Heart right ventricle (tissue), 16 donors: ENCODE results near the gene ARF4. TPM values are rescaled to one million over a fixed set of nuclear protein-coding genes. Genes with fewer than 3 reads are reported as not detected.

ENCODE experiments used
- ATAC-seq, 8 donors: fragments of 200-7000 bp; cut with Tn5 transposase; one replicate each; pipeline ENCODE4 v1.9.1; 2020; ENCODE audit warnings: mild to moderate bottlenecking in 8 of 8, moderate library complexity in 8 of 8, moderate number of reproducible peaks in 1 of 8
- DNase-seq, 2 donors: peaks; one replicate each; pipeline ENCODE4 v3.0.0-alpha.2; 2020
- H3K27ac ChIP-seq, 10 donors: fragments of 200-600 bp; sonication (generic) in 2 of 10; one replicate each; pipeline versions ENCODE4 v1.5.0 to v1.8.0; 2020 to 2022; ENCODE audit warnings: mild to moderate bottlenecking in 3 of 10
- H3K27me3 ChIP-seq, 7 donors: fragments of 200-600 bp; one replicate each; pipeline ENCODE4 v1.8.0; 2021 to 2022; ENCODE audit warnings: mild to moderate bottlenecking in 2 of 7
- H3K36me3 ChIP-seq, 9 donors: fragments of 200-600 bp; sonication (generic) in 1 of 9; one replicate each; pipeline versions ENCODE4 v1.5.0 to v1.8.0; 2020 to 2022; ENCODE audit warnings: mild to moderate bottlenecking in 2 of 9
- H3K4me1 ChIP-seq, 9 donors: fragments of 200-600 bp; sonication (generic) in 1 of 9; one replicate each; pipeline versions ENCODE4 v1.5.0 to v1.8.0; 2020 to 2022; ENCODE audit warnings: mild to moderate bottlenecking in 4 of 9
- H3K4me3 ChIP-seq, 10 donors: fragments of 200-600 bp; sonication (generic) in 2 of 10; one replicate each; pipeline versions ENCODE4 v1.5.0 to v1.8.0; 2020 to 2022; ENCODE audit warnings: mild to moderate bottlenecking in 7 of 10, moderate library complexity in 2 of 10
- H3K9me3 ChIP-seq, 11 donors: fragments of 200-600 bp in 10 of 11; sonication (generic) in 2 of 11; one replicate each; pipeline versions ENCODE4 v1.5.0 to v1.8.0; 2013 to 2022; ENCODE audit warnings: mild to moderate bottlenecking in 2 of 11, control low read depth in 1 of 11, moderate library complexity in 1 of 11
- WGBS, 2 donors: extraction: QIAGEN DNeasy Blood & Tissue Kit; methylation state at CpG; one replicate each; pipeline ENCODE4 v1.1.7; 2013; ENCODE audit warnings: inconsistent platforms in 1 of 2; 5-methylcytosine and 5-hydroxymethylcytosine counted together
- intact Hi-C, 10 donors: fragments of 100-400 bp; cut with DNase I; formaldehyde crosslinking; loops; one replicate each; pipeline versions ENCODE4 v1.11.1 to v1.14.2; 2022
- polyA plus RNA-seq, 2 donors: library from polyadenylated mRNA; stranded (reverse); fragments of 200-250 nt; gene quantifications; one replicate each; pipeline ENCODE4 v1.2.3, GENCODE V29; 2013
- total RNA-seq, 10 donors: library from RNA; stranded (reverse); fragmentation: NEBNext Ultra II Directional in 3 of 10; extraction: Animal tissue kit (Norgen Biotek cat#: 25700) in 3 of 10; gene quantifications; one replicate each; pipeline versions ENCODE4 v1.2.1 to v1.2.4, GENCODE V29; 2021 to 2023
- TF ChIP-seq, protein P1 (sequence below), 9 donors: fragments of 200-600 bp; sonication (generic) in 2 of 9; IDR thresholded peaks; one replicate each; pipeline versions ENCODE4 v1.5.0 to v1.8.0; 2021 to 2022; ENCODE audit warnings: antibody characterized with exemption in 9 of 9, mild to moderate bottlenecking in 5 of 9, moderate library complexity in 1 of 9
- donor health status: Arrhythmogenic right ventricular cardiomyopathy.
- donor health status: ischemic (EF 13 %, LVEDD 7.1; RV severe dilation, severe dysfunction).
- donor health status: healthy with polysubstance abuse.
- donor health status: DM: no; HTN: yes; CAD: no.
- donor health status: DM: no; HTN: no; CAD: no.
- donor health status: ischemic (EF 25% LVEDD 6.9; RV normal size, moderate dysfunction).
- donor health status: ischemic (EF 25% LVEDD 5.7; RV mildly dilated, moderate dysfunction).
- donor health status: healthy.
- donor health status: DM: yes; HTN: yes; CAD: no.
- donor health status: Ischemic cardiomyopathy.
- donor health status: ischemic (EF 35%, LVEDD 5.7; RV mildly dilated, moderate dysfunction).
- donor health status: nonischemic (EF 11% LVEDD 7.7; RV severe dilation, severe dysfunction).
- donor health status: DM: yes; HTN: yes; CAD: no.
- donor health status: PGD.
- donor health status: ischemic (EF 29% LVEDD 5.4; RV normal size, mild dysfunction).
- donor health status: nonischemic (EF 23%, LVEDD 6.1; RV moderate dilation, normal function).

The ARF4 gene
- total and polyA plus RNA-seq, 12 donors, result 25.7 to 130 (median 73.7) TPM

DNA sequence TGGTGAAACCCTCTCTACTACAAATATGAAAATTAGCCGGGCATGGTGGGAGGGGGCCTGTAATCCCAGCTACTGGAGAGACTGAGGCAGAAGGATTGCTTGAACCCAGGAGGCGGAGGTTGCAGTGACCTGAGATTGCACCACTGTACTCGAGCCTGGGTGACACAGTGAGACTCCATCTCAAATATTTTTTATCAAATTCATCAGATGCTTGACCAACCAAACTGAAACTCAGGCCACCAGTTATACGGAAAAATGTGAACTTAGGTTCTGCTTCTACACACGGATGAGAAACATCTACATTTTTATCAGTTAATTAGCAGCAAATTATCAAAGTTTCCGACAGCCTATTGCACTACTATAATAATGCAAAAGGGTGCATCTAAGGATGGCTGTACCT lies 4.8 kb downstream of the ARF4 start:
- TF ChIP-seq, protein P1, sequence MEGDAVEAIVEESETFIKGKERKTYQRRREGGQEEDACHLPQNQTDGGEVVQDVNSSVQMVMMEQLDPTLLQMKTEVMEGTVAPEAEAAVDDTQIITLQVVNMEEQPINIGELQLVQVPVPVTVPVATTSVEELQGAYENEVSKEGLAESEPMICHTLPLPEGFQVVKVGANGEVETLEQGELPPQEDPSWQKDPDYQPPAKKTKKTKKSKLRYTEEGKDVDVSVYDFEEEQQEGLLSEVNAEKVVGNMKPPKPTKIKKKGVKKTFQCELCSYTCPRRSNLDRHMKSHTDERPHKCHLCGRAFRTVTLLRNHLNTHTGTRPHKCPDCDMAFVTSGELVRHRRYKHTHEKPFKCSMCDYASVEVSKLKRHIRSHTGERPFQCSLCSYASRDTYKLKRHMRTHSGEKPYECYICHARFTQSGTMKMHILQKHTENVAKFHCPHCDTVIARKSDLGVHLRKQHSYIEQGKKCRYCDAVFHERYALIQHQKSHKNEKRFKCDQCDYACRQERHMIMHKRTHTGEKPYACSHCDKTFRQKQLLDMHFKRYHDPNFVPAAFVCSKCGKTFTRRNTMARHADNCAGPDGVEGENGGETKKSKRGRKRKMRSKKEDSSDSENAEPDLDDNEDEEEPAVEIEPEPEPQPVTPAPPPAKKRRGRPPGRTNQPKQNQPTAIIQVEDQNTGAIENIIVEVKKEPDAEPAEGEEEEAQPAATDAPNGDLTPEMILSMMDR (IDR thresholded peaks at IDR 0.05), result no peak
- no peak overlapping the region for H3K27ac ChIP-seq
- H3K4me3 ChIP-seq, result no peak overlapping the region
- DNase-seq (no peak), ATAC-seq (no peak)
- no peaks in the 10 kb centered on the region for H3K27me3 ChIP-seq
- no peaks in the 10 kb centered on the region for H3K9me3 ChIP-seq
- intact Hi-C loops, result no loop called here
- WGBS, 2 donors, result 58 to 62% methylated on average over 6 of the region's 6 CpGs
- H3K4me1 ChIP-seq, result peaks cover 0 to 63% (median 47%) of the 10 kb centered on the region in 9 donors
- H3K36me3 ChIP-seq, result peaks cover 0 to 34% (median 0%) of the 10 kb centered on the region in 9 donors

DNA sequence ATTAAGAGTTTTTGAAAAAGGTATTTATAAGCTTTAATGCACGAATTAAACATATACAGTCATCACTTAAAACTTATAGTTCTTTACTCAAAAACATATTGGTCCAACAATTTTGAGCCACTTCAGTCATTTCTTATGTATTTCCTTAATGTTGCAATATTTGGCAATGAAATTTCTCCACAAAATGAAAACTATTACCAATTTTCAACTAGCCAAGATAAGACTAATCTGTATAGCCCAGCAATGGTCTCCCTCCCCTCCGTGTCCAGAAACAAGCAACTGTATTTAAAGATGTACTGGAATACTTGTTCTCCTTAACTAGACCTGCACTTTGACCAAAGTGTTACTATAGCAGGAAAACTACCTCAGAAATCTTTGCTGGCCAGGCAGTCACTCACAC lies 9.2 kb downstream of the ARF4 start:
- intact Hi-C loops, result no loop called here
- DNase-seq, result no peak
- 70 to 72% methylated on average over 2 of the region's 2 CpGs for WGBS, 2 donors
- Histone ChIP-seq H3K27ac (no peak overlapping the region), H3K27me3 (no peaks in the 10 kb centered on the region), H3K4me1 (peaks cover 0 to 67% (median 47%) of the 10 kb centered on the region in 9 donors), H3K36me3 (peaks cover 0 to 63% (median 5%) of the 10 kb centered on the region in 9 donors), H3K4me3 (no peak overlapping the region), H3K9me3 (no peaks in the 10 kb centered on the region)
- TF ChIP-seq, protein P1 (IDR thresholded peaks at IDR 0.05), result no peak
- ATAC-seq, result no peak

DNA sequence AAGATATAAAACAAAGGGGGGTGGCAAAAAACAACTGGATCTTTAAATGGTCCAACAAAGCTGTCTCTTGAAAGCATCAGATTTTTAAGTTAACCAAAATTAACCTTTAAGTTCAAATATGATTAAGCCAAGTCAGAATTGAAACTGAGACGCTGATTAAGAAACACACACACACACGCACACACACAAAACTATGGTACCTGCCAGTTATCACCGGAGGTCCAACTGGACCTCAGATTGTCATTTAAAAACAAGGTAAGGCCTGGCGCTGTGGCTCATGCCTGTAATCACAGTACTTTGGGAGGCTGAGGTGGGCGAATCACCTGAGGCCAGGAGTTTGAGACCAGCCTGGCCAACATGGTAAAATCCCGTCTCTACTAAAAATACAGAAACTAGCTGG lies 10.4 kb downstream of the ARF4 start:
- DNase-seq (no peak), ATAC-seq (no peak)
- H3K27me3 ChIP-seq, result no peaks in the 10 kb centered on the region
- peaks cover 0 to 59% (median 38%) of the 10 kb centered on the region in 9 donors for H3K4me1 ChIP-seq
- no peak overlapping the region for H3K4me3 ChIP-seq
- no peaks in the 10 kb centered on the region for H3K9me3 ChIP-seq
- WGBS, 2 donors, result 77 to 79% methylated on average over 6 of the region's 6 CpGs
- intact Hi-C loops, result no loop called here
- H3K36me3 ChIP-seq, result peaks cover 0 to 64% (median 5%) of the 10 kb centered on the region in 9 donors
- H3K27ac ChIP-seq, result no peak overlapping the region
- TF ChIP-seq, protein P1 (IDR thresholded peaks at IDR 0.05), result no peak

DNA sequence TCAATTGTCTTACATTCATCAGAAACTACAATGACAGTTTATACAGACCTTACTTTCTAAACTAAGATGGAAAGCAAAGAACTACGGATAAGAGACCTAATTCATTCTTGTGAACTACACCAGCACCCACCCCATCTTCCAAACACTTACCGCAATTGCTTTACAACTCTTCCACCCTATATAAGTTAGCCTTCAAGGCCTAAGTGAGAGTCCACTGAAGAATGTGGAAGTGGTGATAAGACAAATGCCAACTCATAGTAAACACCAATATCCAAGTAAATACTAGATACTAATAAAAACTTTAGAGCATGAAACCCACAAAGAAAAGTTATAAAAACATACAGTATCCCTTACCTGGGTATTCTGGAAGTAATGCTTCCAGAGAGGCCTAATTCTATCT lies 13.6 kb downstream of the ARF4 start:
- Histone ChIP-seq H3K27ac (no peak overlapping the region), H3K36me3 (peaks cover 0 to 76% (median 7%) of the 10 kb centered on the region in 9 donors), H3K4me3 (no peak overlapping the region), H3K4me1 (peaks cover 0 to 54% (median 37%) of the 10 kb centered on the region in 9 donors), H3K27me3 (no peaks in the 10 kb centered on the region), H3K9me3 (no peaks in the 10 kb centered on the region)
- WGBS, 2 donors, result 87 to 89% methylated on average over 2 of the region's 2 CpGs
- DNase-seq, result no peak
- no peak for ATAC-seq
- TF ChIP-seq, protein P1 (IDR thresholded peaks at IDR 0.05), result no peak
- intact Hi-C loops, result no loop called here
